B cell (primary cell): ENCODE data around the gene MARCHF10. TPM values are rescaled to one million over a fixed set of nuclear protein-coding genes. Genes with fewer than 3 reads are reported as not detected.

Experiments
- ATAC-seq: fragments of 200-7000 bp; cut with Tn5 transposase; one replicate; pipeline ENCODE4 v1.10.0; 2021; ENCODE audit warnings: low read depth, mild to moderate bottlenecking, moderate number of reproducible peaks, moderate library complexity
- CTCF ChIA-PET: fragments of 350-600 bp; sonication (Branson Sonifier 250); formaldehyde crosslinking; loops from one replicate; lab custom pipeline; 2021; ENCODE audit warnings: antibody characterized with exemption, inconsistent platforms; lab: Charles Lee
- POLR2A ChIA-PET: fragments of 350-600 bp; sonication (Branson Sonifier 250); formaldehyde crosslinking; loops from one replicate; lab custom pipeline; 2021; ENCODE audit warnings: antibody characterized with exemption; lab: Charles Lee
- DNase-seq: peaks from one replicate; pipeline ENCODE4 v3.0.0; 2013
- H2AFZ ChIP-seq: 2 replicates; pipeline ENCODE4 v1.6.1; 2012; ENCODE audit warnings: mild to moderate bottlenecking, low read depth, low read length; ENCODE audit not compliant: insufficient read depth, poor library complexity, severe bottlenecking
- H3K27ac ChIP-seq, 2 donors: 1 replicate in 1 of 2; 2 replicates in 1 of 2; pipeline ENCODE4 v1.5.1; 2012 to 2013; ENCODE audit warnings: low read length in 2 of 2, mild to moderate bottlenecking in 2 of 2, moderate library complexity in 1 of 2
- H3K27me3 ChIP-seq, 4 experiments: fragments of 200-600 bp in 1 of 4; sonication (generic) in 1 of 4; replicated peaks in 1 of 4; 1 replicate in 2 of 4; 2 replicates in 2 of 4; pipeline versions ENCODE4 v1.6.1 to v1.7.0; 2013 to 2016; ENCODE audit warnings: low read length in 3 of 4, mild to moderate bottlenecking in 2 of 4, mixed read lengths in 1 of 4, moderate library complexity in 1 of 4; ENCODE audit not compliant: insufficient read depth in 4 of 4, control insufficient read depth in 3 of 4; ENCODE audit errors: control extremely low read depth in 1 of 4
- H3K36me3 ChIP-seq, 2 experiments: replicated peaks in 1 of 2; 1 replicate in 1 of 2; 2 replicates in 1 of 2; pipeline versions ENCODE4 v1.6.1 to v1.7.1; 2013; ENCODE audit warnings: low read length in 1 of 2; ENCODE audit not compliant: insufficient read depth in 2 of 2, control insufficient read depth in 1 of 2; ENCODE audit errors: control extremely low read depth in 1 of 2, extremely low read depth in 1 of 2
- H3K4me1 ChIP-seq, 2 donors: fragments of 200-600 bp in 1 of 2; sonication (generic) in 1 of 2; 1 replicate in 1 of 2; 2 replicates in 1 of 2; pipeline versions ENCODE4 v1.5.1 to v1.6.1; 2013 to 2017; ENCODE audit warnings: low read length in 2 of 2; ENCODE audit not compliant: control insufficient read depth in 2 of 2, insufficient read depth in 2 of 2
- H3K4me2 ChIP-seq: replicated peaks from 2 replicates; pipeline ENCODE3; 2012; ENCODE audit warnings: mild to moderate bottlenecking, low read depth, low read length; ENCODE audit not compliant: poor library complexity, severe bottlenecking
- H3K4me3 ChIP-seq, 5 experiments: fragments of 200-600 bp in 1 of 5; sonication (generic) in 1 of 5; 1 replicate in 3 of 5; 2 replicates in 2 of 5; pipeline versions ENCODE4 v1.5.1 to v1.7.0; 2011 to 2016; ENCODE audit warnings: low read length in 4 of 5, mild to moderate bottlenecking in 4 of 5, low read depth in 2 of 5, control low read depth in 1 of 5, moderate library complexity in 1 of 5; ENCODE audit not compliant: insufficient read depth in 1 of 5; ENCODE audit errors: control extremely low read depth in 1 of 5, extremely low read depth in 1 of 5
- H3K79me2 ChIP-seq: fragments of 200-600 bp; sonication (generic); one replicate; pipeline ENCODE4 v1.6.0; 2016; ENCODE audit warnings: low read length; ENCODE audit not compliant: control insufficient read depth, insufficient read depth
- H3K9ac ChIP-seq: fragments of 200-600 bp; sonication (generic); 2 replicates; pipeline ENCODE4 v1.6.1; 2017; ENCODE audit warnings: mild to moderate bottlenecking, low read length, moderate library complexity
- H3K9me3 ChIP-seq, 3 donors: one replicate each; pipeline versions ENCODE4 v1.6.1 to v1.7.1; 2013; ENCODE audit warnings: low read length in 2 of 3; ENCODE audit not compliant: control insufficient read depth in 2 of 3, insufficient read depth in 1 of 3; ENCODE audit errors: control extremely low read depth in 1 of 3
- H4K20me1 ChIP-seq: 2 replicates; pipeline ENCODE4 v1.6.0; 2012; ENCODE audit warnings: mild to moderate bottlenecking, low read length; ENCODE audit not compliant: insufficient read depth, control insufficient read depth, poor library complexity, severe bottlenecking
- H3K27ac Mint-ChIP-seq: one replicate; pipeline ENCODE4 v1.8.0; 2021; ENCODE audit warnings: mixed read lengths
- H3K27me3 Mint-ChIP-seq: one replicate; pipeline ENCODE4 v1.8.0; 2021; ENCODE audit warnings: mixed read lengths
- H3K4me1 Mint-ChIP-seq: one replicate; pipeline ENCODE4 v1.8.0; 2021; ENCODE audit warnings: mixed read lengths
- H3K4me3 Mint-ChIP-seq: one replicate; pipeline ENCODE4 v1.8.0; 2021; ENCODE audit warnings: mixed read lengths
- H3K9me3 Mint-ChIP-seq: one replicate; pipeline ENCODE4 v1.8.0; 2022; ENCODE audit warnings: mixed read lengths; ENCODE audit not compliant: insufficient read depth
- CTCF ChIP-seq: fragments of 200-600 bp; IDR thresholded peaks from one replicate; pipeline ENCODE4 v1.8.0; 2022; ENCODE audit warnings: antibody characterized with exemption, mild to moderate bottlenecking
- EZH2 ChIP-seq: IDR thresholded peaks from 2 replicates; pipeline ENCODE4 v1.6.1; 2012; ENCODE audit warnings: borderline replicate concordance, low read depth, mild to moderate bottlenecking, moderate library complexity, low read length; ENCODE audit not compliant: insufficient read depth, poor library complexity, severe bottlenecking
- WGBS: methylation state at CpG from one replicate; pipeline ENCODE4 v1.1.5; 2013; ENCODE audit warnings: missing lambda C conversion rate; ENCODE audit not compliant: insufficient coverage; 5-methylcytosine and 5-hydroxymethylcytosine counted together
- intact Hi-C: fragments of 100-400 bp; cut with micrococcal nuclease; formaldehyde crosslinking; loops from one replicate; pipeline ENCODE4 v1.10.0; 2022
- polyA plus RNA-seq: library from polyadenylated mRNA; depleted of rRNA; stranded (reverse); fragments of >200 nt; gene quantifications from 2 replicates; pipeline ENCODE4 v1.2.3, GENCODE V29; 2012
- total RNA-seq, 2 donors: library from RNA; stranded (reverse); fragments of 120-200 nt in 1 of 2; gene quantifications; 1 replicate in 1 of 2; 2 replicates in 1 of 2; pipeline versions ENCODE4 v1.2.3 to v1.2.4, GENCODE V29; 2013 to 2022

Gene MARCHF10
- total and polyA plus RNA-seq, 2 donors (not counting 1 experiment from before 2014, with no cell fraction given): 0.24 TPM; not detected in 1

DNA sequence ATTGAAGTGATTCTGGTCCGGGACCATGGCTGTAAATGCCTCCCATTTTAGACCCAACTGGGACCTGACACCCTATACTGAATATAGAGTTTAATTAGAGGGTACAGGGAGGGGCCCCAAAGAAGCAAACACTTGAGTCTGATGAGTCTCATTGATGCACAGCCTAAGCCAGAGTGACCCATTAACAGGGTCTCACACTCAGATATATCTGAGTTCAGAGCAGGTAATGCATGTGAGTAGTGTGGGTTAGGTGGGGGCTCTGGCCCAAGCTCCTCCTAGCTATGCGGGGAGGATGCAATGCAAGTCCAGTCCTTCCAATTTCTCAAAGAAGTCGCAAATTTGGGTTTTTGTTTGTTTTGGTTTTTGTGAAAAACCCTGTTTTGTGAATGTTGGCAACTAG is 17.1 kb upstream of the MARCHF10 start:
- Histone ChIP-seq H3K79me2 (no peaks in the 10 kb centered on the region), H3K9ac (no peak overlapping the region), H4K20me1 (no peaks in the 10 kb centered on the region), H3K27ac (no peak overlapping the region), H3K4me2 (no peak overlapping the region), H3K36me3 (no peaks in the 10 kb centered on the region), H3K9me3 (no peaks in the 10 kb centered on the region), H3K4me3 (no peak overlapping the region), H3K27me3 (no peaks in the 10 kb centered on the region), H2AFZ (no peak overlapping the region), H3K4me1 (no peaks in the 10 kb centered on the region)
- Mint-ChIP-seq H3K4me3 (no peak overlapping the region), H3K27ac (no peak overlapping the region), H3K4me1 (no peaks in the 10 kb centered on the region), H3K9me3 (no peaks in the 10 kb centered on the region), H3K27me3 (peaks cover 8% of the 10 kb centered on the region)
- DNase-seq (no peak), ATAC-seq (no peak)
- TF ChIP-seq CTCF (no peak), EZH2 (no peak)
- no CpG with 5 or more reads among the region's 3 CpGs for WGBS
- CTCF ChIA-PET: no interaction called here
- intact Hi-C loops: no loop called here
- POLR2A ChIA-PET: no interaction called here

GRCh38 chr17:62824290-62825131 is 16.4 kb upstream of the MARCHF10 start:
- POLR2A ChIA-PET: no interaction called here
- peaks cover 11% of the 10 kb centered on the region for H3K27me3 Mint-ChIP-seq
- no peak for DNase-seq
- CTCF ChIA-PET: no interaction called here
- Histone ChIP-seq H3K9ac (no peak overlapping the region), H3K79me2 (no peaks in the 10 kb centered on the region), H2AFZ (no peak overlapping the region), H3K9me3 (no peaks in the 10 kb centered on the region), H3K4me1 (no peaks in the 10 kb centered on the region), H3K36me3 (no peaks in the 10 kb centered on the region), H3K27me3 (no peaks in the 10 kb centered on the region), H4K20me1 (no peaks in the 10 kb centered on the region), H3K4me2 (no peak overlapping the region), H3K4me3 (no peak overlapping the region), H3K27ac (no peak overlapping the region)
- 74% methylated on average over 3 of the region's 7 CpGs for whole genome bisulfite sequencing
- TF ChIP-seq EZH2 (no peak), CTCF (no peak)
- no peaks in the 10 kb centered on the region for H3K9me3 Mint-ChIP-seq
- H3K4me1 Mint-ChIP-seq: no peaks in the 10 kb centered on the region
- intact Hi-C loops: no loop called here
- no peak overlapping the region for H3K27ac Mint-ChIP-seq
- no peak for ATAC-seq
- no peak overlapping the region for H3K4me3 Mint-ChIP-seq
